HG03432 (cell line): ENCODE measurements around the gene NANOG.
"Not testable (repeated sequence)": the region's sequence is repeated elsewhere in the genome, so short reads cannot be mapped to it uniquely, and the experiment has no call there.

Experiments
- ATAC-seq: cut with Tn5 transposase; IDR thresholded peaks from one replicate; pipeline ENCODE4 v1.9.1; 2021; ENCODE audit warnings: mild to moderate bottlenecking, moderate library complexity; ENCODE audit not compliant: unreplicated experiment

Gene NANOG

DNA sequence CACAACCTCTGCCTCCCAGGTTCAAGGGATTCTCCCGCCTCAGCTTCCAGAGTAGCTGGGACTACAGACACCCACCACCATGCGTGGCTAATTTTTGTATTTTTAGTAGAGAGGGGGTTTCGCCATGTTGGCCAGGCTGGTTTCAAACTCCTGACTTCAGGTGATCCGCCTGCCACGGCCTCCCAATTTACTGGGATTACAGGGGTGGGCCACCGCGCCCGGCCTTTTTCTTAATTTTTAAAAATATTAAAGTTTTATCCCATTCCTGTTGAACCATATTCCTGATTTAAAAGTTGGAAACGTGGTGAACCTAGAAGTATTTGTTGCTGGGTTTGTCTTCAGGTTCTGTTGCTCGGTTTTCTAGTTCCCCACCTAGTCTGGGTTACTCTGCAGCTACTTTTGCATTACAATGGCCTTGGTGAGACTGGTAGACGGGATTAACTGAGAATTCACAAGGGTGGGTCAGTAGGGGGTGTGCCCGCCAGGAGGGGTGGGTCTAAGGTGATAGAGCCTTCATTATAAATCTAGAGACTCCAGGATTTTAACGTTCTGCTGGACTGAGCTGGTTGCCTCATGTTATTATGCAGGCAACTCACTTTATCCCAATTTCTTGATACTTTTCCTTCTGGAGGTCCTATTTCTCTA lies at the start of gene NANOG:
Gene NANOG (plus strand): TSS at position 519 of the 645 bp plus-strand sequence. CDS start 213 bp downstream, outside the sequence.
- ATAC-seq, result not testable (repeated sequence)

DNA sequence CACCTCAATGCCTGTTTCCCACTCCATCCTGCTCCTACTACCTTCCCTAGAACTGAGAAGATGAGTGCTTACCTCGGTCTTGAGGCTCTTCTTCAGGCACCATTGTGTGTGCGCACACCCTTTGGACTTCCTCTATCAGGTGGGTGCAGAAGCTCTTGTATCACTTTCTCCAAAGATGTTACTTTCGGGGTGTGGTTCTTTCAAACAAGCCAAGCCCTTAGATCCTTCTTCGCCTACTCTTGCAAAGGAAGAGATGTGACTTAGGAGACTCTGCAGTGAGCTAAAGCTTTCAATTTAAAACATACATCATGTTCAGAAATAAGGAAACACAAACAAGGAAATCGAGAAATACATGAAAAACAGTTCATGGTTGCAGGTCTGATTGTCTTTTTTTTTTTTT lies 42.0 kb upstream of the NANOG start, which contains the start of gene CLEC4C:
Gene CLEC4C (minus strand): TSS at position 130 of the 400 bp plus-strand sequence. CDS start 27 bp downstream, at position 103.
- ATAC-seq, result no peak

DNA sequence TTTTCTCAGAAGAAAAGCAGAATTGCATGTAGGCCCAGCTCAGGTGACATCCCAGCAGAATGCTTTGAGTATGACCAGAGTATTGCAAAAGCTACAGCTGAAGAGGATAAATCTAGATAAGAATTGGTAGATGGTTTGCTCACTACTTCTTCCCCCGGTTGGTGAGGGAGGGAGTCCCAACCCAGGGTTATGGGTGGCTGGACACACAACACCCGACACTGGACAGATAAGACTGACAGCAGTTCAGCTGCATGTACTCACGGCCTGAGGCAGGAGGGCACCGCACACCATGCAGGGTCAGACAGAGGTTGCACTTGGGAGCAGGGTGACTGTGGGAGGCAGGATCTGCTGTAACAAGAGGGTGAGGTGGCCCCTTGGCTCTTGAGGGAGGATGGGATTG lies 40.4 kb upstream of the NANOG start:
- ATAC-seq, result no peak

DNA sequence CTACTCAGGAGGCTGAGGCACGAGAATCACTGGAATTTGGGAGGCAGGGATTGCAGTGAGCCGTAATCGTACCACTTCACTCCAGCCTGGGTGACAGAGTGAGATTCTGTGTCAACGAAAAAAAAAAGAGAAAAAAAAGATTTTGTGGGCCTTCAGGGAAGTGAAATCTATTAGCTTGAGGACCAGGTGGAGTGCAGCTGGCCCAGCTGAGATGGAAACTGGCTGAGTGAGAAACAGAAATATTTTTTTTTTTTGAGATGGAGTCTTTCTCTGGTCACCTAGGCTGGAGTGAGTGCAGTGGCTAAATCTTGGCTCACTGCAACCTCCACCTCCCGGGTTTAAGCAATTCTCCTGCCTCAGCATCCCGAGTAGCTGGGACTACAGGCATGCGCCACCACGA lies 39.8 kb upstream of the NANOG start:
- no peak for ATAC-seq

DNA sequence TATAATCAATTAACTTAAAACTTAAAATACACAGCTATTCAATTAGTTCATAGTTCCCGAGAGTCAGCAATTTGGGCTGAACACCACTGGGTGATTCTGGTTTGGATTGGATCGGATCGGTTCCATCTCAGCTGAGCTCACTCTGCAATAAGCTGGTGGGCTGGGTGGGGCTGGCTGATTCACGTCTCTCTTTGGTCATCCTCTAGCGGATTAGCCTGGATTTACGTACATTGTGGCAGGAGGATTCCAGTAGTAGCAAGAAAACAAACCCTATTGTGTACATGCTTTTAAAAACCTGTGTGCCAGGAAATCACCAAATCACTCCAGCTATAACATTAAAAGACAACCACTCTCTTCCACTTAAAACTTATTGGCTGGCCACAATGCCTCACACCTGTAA lies 38.9 kb upstream of the NANOG start:
- no peak for ATAC-seq

DNA sequence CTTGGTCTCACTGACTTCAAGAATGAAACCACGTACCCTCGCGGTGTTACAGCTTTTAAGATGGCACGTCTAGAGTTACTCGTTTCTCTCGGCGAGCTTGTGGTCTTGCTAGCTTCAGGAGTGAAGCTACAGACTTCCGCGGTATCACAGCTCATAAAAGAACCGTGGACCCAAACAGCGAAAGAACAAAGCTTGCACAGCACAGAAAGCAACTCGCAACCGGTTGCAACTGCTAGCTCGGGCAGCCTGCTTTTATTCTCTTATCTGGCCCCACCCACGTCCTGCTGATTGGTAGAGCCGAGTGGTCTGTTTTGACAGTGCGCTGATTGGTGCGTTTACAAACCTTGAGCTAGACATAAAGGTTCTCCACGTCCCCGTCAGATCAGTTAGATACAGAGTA lies 37.8 kb upstream of the NANOG start:
- no peak for ATAC-seq

DNA sequence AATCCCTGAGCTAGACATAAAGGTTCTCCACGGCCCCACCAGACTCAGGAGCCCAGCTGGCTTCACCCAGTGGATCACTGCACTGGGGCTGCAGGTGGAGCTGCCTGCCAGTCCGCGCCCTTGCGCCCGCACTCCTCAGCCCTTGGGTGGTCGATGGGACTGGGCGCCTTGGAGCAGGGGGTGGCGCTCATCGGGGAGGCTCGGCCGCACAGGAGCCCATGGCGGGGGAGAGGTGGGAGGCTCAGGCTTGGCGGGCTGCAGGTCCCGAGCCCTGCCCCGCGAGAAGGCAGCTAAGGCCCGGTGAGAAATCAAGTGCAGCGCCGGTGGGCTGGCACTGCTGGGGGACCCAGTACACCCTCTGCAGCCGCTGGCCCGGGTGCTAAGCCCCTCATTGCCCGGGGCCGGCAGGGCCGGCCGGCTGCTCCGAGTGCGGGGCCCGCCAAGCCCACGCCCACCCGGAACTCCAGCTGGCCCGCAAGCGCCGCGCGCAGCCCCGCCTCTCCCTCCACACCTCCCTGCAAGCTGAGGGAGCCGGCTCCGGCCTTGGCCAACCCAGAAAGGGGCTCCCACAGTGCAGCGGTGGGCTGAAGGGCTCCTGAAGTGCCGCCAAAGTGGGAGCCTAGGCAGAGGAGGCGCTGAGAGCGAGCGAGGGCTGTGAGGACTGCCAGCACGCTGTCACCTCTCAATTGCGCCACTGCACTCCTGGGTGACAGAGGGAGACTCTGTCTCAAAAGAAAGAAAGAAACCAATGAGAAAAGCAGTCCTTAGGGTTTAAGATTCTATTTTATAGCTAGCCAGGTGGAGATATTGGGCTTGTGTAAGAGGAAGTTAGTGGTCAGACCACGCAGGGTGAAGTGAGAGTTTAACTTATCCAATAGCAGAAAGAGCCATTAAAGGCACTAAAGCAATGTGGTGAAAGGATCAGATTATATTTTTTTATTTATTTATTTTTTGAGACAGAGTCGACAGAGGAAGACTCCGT lies 37.0 kb upstream of the NANOG start:
- not testable (repeated sequence) for ATAC-seq

DNA sequence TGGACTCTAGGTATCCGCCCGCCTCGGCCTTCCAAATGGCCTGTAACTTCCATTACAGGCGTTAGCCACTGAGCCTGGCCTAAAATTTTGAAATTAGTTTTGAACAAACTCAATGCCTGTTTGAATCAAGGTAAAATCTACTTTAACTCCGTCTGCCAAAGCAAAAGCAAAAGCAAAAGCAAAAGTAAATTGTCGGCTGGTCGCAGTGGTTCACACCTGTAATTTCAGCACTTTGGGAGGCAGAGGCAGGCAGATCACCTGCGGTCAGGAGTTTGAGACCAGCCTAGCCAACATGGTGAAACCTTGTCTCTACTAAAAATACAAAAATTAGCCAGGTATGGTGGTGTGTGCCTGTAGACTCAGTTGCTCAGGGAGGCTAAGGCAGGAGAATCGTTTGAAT lies 33.5 kb upstream of the NANOG start:
- ATAC-seq, result not testable (repeated sequence)

DNA sequence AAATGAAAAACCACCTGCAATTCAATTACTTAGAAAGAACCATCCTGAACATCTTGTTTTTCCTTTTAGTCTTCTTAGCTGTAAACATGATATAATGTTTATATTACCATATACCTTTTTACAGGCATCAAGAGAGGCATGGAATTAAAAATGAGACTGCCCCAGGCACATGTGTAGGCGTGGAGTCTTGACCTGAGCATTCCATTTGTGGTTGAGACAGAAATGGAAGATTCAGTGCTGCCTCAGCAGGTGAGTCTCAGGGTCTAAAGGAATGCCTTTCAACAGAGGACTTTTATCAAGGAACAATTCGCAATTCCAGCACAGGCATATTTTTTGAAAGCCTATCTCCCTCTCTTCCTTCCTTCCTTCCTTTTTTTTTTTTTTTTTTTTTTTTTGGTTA lies 32.2 kb upstream of the NANOG start:
- ATAC-seq, result no peak

DNA sequence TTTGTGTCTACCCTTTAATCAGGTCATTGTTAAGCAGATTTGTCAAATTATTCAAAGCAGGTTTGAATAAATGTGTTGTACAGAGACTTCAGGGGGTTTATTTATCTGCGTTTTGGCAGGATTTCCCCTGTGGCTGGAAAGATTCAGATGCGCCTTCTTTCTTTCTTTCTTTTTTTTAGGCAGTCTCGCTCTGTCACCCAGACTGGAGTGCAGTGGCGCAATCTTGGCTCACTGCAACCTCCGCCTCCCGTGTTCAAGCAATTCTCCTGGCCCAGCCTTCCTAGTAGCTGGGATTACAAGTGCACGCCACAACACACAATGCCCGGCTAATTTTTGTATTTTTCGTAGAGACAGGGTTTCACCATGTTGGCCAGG lies 30.4 kb upstream of the NANOG start:
- no peak for ATAC-seq

DNA sequence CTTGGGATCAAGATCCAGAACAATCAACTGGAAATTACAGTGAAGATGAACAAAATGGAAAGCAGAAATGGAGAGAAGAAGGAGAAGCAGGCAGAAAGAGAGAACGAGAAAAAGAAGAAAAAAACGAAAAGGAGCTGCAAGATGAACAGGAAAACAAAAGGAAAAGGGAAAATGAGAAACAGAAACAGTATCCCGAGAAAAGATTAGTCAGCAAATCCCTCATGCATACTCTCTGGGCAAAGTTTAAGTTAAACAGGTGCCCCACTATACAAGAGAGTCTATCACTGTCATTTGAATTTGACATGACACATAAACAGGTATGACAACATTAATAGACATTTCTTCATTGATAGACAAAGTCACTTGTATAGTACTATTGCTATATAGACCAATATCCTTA lies 19.2 kb upstream of the NANOG start:
- no peak for ATAC-seq

DNA sequence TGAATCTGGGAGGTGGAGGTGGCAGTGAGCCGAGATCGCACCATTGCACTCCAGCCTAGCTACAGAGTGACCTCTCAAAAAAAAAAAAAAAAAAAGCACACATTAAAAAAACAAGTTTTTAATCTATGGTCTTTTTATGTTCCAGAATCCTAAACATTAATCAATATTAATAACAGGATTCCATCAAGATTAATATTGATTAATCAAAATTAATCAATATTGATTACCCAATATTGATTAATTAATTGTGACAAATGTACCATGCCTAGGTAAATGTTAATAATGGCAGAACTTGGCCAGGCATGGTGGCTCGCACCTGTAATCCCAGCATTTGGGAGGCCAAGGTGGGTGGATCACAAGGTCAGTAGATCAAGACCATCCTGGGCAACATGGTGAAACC lies 7.9 kb upstream of the NANOG start:
- no peak for ATAC-seq

DNA sequence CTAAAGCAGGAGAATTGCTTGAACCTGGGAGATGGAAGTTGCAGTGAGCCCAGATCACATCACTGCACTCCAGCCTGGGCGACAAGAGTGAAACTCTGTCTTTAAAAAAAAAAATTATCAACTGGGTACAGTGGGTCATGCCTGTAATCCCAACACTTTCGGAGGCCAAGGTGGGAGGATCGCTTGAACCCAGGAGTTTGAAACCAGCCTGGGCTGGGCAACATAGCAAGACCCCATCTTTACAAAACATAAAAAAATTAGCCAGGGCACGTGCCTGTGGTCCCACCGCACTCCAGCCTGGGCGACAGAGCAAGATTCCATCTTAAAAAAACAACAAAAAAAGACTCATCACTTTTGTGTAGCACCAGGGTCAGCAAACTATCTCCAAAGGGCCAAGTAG lies 7.1 kb upstream of the NANOG start:
- ATAC-seq, result no peak

DNA sequence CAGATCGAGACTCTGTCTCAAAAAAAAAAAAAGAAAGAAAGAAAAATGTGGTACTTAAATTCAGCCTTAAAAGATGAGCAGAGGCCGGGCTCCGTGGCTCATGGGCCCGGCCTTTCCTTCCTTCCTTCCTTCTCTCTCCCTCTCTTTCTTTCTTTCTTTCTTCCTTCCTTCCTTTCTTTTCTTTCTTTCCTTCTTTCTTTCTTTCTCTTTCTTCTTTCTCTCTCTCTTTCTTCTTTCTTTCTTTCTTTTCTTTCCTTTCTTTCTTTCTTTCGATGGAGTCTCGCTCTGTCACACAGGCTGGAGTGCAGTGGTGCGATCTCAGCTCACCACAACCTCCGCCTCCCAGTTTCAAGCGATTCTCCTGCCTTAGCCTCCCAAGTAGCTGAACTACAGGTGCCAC lies 5.8 kb upstream of the NANOG start:
- not testable (repeated sequence) for ATAC-seq

DNA sequence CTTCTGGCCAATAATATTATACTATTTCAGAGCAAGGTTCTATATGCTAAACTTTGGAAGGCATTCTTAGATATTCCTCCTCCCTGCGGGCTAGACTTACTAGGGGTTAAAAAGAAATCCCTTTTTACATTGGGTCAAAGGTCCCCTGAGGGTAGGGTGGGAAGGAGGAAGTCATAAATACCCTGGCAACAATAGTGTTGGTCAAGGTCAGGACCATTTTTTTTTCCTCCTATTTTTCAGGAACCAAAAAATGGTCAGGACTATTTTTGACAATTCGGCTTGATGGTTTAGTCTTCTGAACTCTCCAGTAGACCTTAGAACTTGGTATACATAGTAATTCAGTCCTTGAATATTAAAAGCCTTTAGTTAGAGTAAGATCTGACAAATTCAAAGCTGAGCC lies 4.5 kb upstream of the NANOG start:
- ATAC-seq, result no peak

DNA sequence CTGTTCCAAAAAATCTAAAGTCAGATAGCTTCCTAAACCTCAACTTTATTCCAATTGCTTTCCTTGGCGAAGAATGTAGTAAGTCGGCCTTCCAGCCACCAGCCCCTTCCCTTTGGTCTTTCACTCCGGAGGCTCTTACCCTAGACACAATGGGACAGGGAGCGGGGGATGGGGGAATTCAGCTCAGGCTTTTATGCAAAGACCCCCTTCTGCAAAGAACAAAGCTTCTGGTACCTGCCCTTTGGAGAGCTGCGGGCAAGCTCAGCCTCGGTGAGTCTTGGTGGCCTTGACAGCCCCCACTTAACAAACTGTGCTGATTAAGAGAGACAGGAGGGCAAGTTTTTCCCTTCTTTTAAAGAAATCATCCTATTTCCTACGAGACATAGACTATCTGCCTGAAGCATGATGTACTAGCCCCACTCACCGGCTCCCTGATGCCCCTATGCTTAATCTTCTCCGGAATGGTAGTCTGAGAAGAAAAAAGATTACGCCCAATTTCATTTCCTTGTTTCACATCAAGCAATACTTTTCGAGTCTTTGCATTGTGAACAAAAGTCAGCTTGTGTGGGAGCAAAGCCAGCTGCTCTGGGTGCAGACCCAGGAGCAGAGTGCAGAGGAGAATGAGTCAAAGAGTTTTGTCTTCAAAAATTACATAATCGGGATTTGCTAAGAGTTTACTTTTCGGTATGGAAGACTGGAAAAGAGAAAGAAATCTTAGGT lies 1.5 kb upstream of the NANOG start:
- no peak for ATAC-seq

DNA sequence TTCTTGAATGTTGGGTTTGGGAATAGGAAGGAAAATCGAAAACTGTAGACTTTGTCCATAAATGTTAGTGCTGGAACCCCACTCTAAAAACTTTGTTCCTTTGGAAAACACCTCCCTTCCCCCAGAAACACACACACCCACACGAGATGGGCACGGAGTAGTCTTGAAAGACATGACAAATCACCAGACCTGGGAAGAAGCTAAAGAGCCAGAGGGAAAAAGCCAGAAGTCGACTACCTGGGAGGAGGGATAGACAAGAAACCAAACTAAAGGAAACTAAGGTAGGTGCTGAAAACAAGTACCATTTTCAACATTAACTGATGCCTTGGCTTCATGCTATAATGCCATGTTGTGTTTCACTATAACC lies 925 bp upstream of the NANOG start:
- ATAC-seq, result no peak

DNA sequence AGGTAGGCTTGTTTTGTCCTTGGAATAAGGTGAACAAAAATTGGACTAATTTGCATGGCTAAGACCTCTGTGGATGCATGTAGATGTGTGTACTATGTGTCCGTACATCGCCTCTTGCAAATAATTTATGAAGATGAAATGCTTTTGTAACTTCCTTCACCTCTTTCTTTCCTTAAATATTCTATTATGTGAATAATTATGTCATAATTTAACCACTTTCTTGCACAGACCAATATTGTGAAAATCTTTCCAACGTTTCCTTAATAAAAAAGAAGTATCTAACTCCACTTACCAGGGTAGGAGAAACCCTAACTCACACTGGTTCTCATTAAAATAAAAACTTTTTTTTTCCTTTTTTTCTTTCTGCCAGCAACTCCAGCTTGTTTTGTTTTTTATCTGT lies 4.0 kb downstream of the NANOG start:
- ATAC-seq, result no peak

DNA sequence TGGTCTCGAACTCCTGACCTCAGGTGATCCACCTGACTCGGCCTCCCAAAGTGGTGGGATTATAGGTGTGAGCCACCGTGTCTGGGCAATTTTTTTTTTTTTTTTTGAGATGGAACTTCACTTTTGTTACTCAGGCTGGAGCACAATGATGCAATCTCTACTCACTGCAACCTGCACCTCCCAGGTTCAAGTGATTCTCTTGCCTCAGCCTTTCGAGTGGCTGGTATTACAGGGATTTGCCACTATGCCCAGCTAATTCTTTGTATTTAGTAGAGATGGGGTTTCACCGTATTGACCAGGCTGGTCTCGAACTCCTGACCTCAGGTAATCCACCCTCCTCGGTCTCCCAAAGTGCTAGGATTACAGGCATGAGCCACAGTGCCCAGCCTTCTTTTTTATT lies 8.1 kb downstream of the NANOG start:
- not testable (repeated sequence) for ATAC-seq

DNA sequence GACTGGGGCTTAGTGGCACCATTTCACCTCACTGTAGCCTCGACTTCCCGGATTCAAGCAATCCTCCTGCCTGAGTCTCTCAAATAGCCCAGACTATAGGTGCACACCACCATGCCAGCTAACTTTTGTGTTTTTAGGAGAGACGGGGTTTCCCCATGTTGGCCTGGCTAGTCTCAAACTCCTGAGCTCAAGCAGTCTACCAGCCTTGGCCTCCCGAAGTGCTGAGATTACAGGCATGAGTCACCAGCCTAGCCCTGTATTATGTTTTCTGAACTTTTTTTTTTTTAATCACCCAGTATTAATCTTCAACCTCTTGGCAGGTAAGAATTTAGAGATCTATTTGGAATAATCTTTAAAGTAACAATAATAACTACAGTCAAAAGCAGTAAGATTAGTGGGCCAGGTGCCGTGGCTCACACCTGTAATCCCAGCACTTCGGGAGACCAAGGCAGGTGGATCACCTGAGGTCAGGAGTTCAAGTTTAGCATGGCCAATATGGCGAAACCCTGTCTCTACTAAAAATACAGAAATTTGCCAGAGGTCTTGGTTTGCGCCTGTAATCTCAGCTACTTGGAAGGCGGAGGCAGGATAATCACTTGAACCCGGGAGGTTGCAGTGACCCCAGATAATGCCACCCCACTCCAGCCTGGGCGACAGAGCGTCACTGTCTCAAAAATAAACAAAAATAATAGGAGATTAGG lies 8.6 kb downstream of the NANOG start:
- no peak for ATAC-seq

DNA sequence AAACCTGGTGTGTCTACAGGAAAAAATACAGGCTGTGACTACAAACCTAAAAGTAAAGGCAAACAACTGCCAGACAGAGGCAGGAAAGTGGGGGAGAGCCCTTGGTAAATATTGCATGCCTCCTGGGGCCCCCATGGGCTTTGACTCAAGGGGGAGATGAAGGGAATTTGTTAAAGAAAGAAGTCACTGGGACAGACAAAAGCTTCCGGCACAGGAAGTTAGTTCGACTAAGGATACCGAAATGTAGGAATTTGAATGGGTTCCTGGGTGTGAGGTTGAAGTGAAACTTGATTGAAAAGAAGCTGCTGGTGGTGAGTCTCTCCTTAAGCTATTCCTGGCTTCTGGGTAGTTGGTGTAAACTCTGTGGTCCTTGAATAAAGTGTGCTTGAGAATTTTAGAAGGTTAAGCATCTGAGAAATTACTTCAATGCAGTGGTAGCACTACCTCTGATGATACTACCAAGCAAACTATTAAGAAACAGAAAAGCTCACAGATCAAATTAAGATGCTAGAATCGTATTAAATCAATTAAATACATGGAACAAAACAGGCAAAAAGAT lies 9.6 kb downstream of the NANOG start:
- ATAC-seq, result not testable (repeated sequence)
